DOHH2 (cell line): ENCODE measurements around the gene ZBTB7C.

Experiments used
- H3F3A ChIP-seq: fragments of 200-600 bp; sonication (generic), shearing (Covaris generic); 2 replicates; pipeline ENCODE4 v1.6.0; 2016; ENCODE audit warnings: antibody characterized with exemption, mild to moderate bottlenecking; ENCODE audit not compliant: control insufficient read depth, insufficient read depth
- H3K27ac ChIP-seq: fragments of 200-600 bp; sonication (generic); 2 replicates; pipeline ENCODE4 v1.5.1; 2014; ENCODE audit warnings: low read depth, mild to moderate bottlenecking, low read length, moderate library complexity
- H3K27me3 ChIP-seq: fragments of 200-600 bp; sonication (generic); 2 replicates; pipeline ENCODE4 v1.6.1; 2014; ENCODE audit warnings: mild to moderate bottlenecking, low read length, mixed read lengths; ENCODE audit not compliant: control insufficient read depth
- H3K36me3 ChIP-seq: fragments of 200-600 bp; sonication (generic); 2 replicates; pipeline ENCODE4 v1.6.1; 2014; ENCODE audit warnings: mild to moderate bottlenecking, low read length, moderate library complexity, mixed read lengths; ENCODE audit not compliant: control insufficient read depth
- H3K4me1 ChIP-seq: fragments of 200-600 bp; sonication (generic); 2 replicates; pipeline ENCODE4 v1.6.1; 2014; ENCODE audit warnings: mild to moderate bottlenecking, low read length, mixed read lengths; ENCODE audit not compliant: control insufficient read depth
- H3K4me2 ChIP-seq: fragments of 200-600 bp; sonication (generic); 2 replicates; pipeline ENCODE4 v1.6.0; 2014; ENCODE audit warnings: mild to moderate bottlenecking, low read length, moderate library complexity
- H3K4me3 ChIP-seq: fragments of 200-600 bp; sonication (generic); 2 replicates; pipeline ENCODE4 v1.5.1; 2014; ENCODE audit warnings: mild to moderate bottlenecking, low read length, mixed read lengths
- H3K79me2 ChIP-seq: fragments of 200-600 bp; sonication (generic); 2 replicates; pipeline ENCODE4 v1.6.1; 2014; ENCODE audit warnings: mild to moderate bottlenecking, low read length, mixed read lengths; ENCODE audit not compliant: control insufficient read depth
- H3K9me2 ChIP-seq: fragments of 200-600 bp; sonication (generic); replicated peaks from 2 replicates; pipeline ENCODE4 v1.6.1; 2014; ENCODE audit warnings: mild to moderate bottlenecking, low read length, mixed read lengths; ENCODE audit not compliant: control insufficient read depth
- H3K9me3 ChIP-seq: fragments of 200-600 bp; sonication (generic); 2 replicates; pipeline ENCODE4 v1.6.1; 2014; ENCODE audit warnings: antibody characterized with exemption, low read length, mixed read lengths; ENCODE audit not compliant: control insufficient read depth, insufficient read depth
- H4K20me1 ChIP-seq: fragments of 200-600 bp; sonication (generic); 2 replicates; pipeline ENCODE4 v1.6.0; 2014; ENCODE audit warnings: low read depth, mild to moderate bottlenecking, antibody characterized with exemption, low read length, moderate library complexity; ENCODE audit not compliant: control insufficient read depth, insufficient read depth
- CTCF ChIP-seq: fragments of 200-600 bp; sonication (generic); IDR thresholded peaks from one replicate; pipeline ENCODE4 v1.5.1; 2014; ENCODE audit warnings: antibody characterized with exemption, mild to moderate bottlenecking, low read depth, low read length; ENCODE audit not compliant: poor library complexity, severe bottlenecking
- EZH2phosphoT487 ChIP-seq: fragments of 200-600 bp; sonication (generic); IDR thresholded peaks from 2 replicates; pipeline ENCODE4 v1.6.1; 2017; ENCODE audit warnings: borderline replicate concordance, mild to moderate bottlenecking, antibody characterized with exemption, low read length, moderate library complexity, mixed read lengths

The ZBTB7C gene

GRCh38 chr18:48035556-48035860 lies 373.7 kb downstream of the ZBTB7C start:
- H3K4me2 ChIP-seq, result no peak overlapping the region
- H4K20me1 ChIP-seq, result no peaks in the 10 kb centered on the region
- no peaks in the 10 kb centered on the region for H3K27me3 ChIP-seq
- H3K27ac ChIP-seq, result no peak overlapping the region
- no peaks in the 10 kb centered on the region for H3K79me2 ChIP-seq
- TF ChIP-seq EZH2phosphoT487, result no peak
- no peak for TF ChIP-seq CTCF
- no peaks in the 10 kb centered on the region for H3K4me1 ChIP-seq
- no peaks in the 10 kb centered on the region for H3K9me2 ChIP-seq
- no peaks in the 10 kb centered on the region for H3F3A ChIP-seq
- no peaks in the 10 kb centered on the region for H3K9me3 ChIP-seq
- no peak overlapping the region for H3K4me3 ChIP-seq
- no peaks in the 10 kb centered on the region for H3K36me3 ChIP-seq

- Histone ChIP-seq H3K4me3 (no peak overlapping the region), H3K4me2 (no peak overlapping the region), H3K27me3 (no peaks in the 10 kb centered on the region), H3K9me2 (no peaks in the 10 kb centered on the region), H3K79me2 (no peaks in the 10 kb centered on the region), H4K20me1 (no peaks in the 10 kb centered on the region), H3K4me1 (no peaks in the 10 kb centered on the region), H3K36me3 (no peaks in the 10 kb centered on the region), H3K27ac (no peak overlapping the region), H3K9me3 (no peaks in the 10 kb centered on the region), H3F3A (no peaks in the 10 kb centered on the region)
- TF ChIP-seq CTCF (no peak), EZH2phosphoT487 (no peak)
Observed at GRCh38 chr18:48034651-48035555, 374.3 kb downstream of the ZBTB7C start.

- H4K20me1 ChIP-seq, result no peaks in the 10 kb centered on the region
- H3K4me3 ChIP-seq, result no peak overlapping the region
- no peaks in the 10 kb centered on the region for H3K27me3 ChIP-seq
- TF ChIP-seq CTCF (no peak), EZH2phosphoT487 (no peak)
- H3K79me2 ChIP-seq, result no peaks in the 10 kb centered on the region
- no peaks in the 10 kb centered on the region for H3K9me2 ChIP-seq
- H3K36me3 ChIP-seq, result no peaks in the 10 kb centered on the region
- H3K27ac ChIP-seq, result no peak overlapping the region
- H3K9me3 ChIP-seq, result no peaks in the 10 kb centered on the region
- no peaks in the 10 kb centered on the region for H3F3A ChIP-seq
- H3K4me1 ChIP-seq, result no peaks in the 10 kb centered on the region
- H3K4me2 ChIP-seq, result no peak overlapping the region
Observed at GRCh38 chr18:48033790-48034650, 375.2 kb downstream of the ZBTB7C start.
